Left lung (tissue), 10 donors: Measurements from ENCODE around the gene BAIAP3. TPM values are rescaled to one million over a fixed set of nuclear protein-coding genes. Genes with fewer than 3 reads are reported as not detected.
"Not testable (repeated sequence)": the region's sequence is repeated elsewhere in the genome, so short reads cannot be mapped to it uniquely, and the experiment has no call there.

Source experiments
- ATAC-seq: fragments of 200-7000 bp; cut with Tn5 transposase; one replicate; pipeline ENCODE4 v1.9.1; 2020; ENCODE audit warnings: moderate library complexity
- DNase-seq, 4 donors: peaks; one replicate each; pipeline ENCODE4 v3.0.0-alpha.2; 2013 to 2020
- H3K27ac ChIP-seq, 2 donors: fragments of 200-600 bp; sonication (generic) in 1 of 2; one replicate each; pipeline versions ENCODE4 v1.5.0 to v1.8.0; 2020 to 2021
- H3K27me3 ChIP-seq, 2 donors: fragments of 200-600 bp; sonication (generic) in 1 of 2; one replicate each; pipeline versions ENCODE4 v1.5.0 to v1.8.0; 2020 to 2021
- H3K36me3 ChIP-seq, 2 donors: fragments of 200-600 bp; sonication (generic) in 1 of 2; one replicate each; pipeline versions ENCODE4 v1.5.0 to v1.8.0; 2020 to 2021
- H3K4me1 ChIP-seq, 2 donors: fragments of 200-600 bp; one replicate each; pipeline ENCODE4 v1.8.0; 2021
- H3K4me3 ChIP-seq, 2 donors: fragments of 200-600 bp; sonication (generic) in 1 of 2; one replicate each; pipeline versions ENCODE4 v1.5.0 to v1.8.0; 2020 to 2021; ENCODE audit warnings: mild to moderate bottlenecking in 1 of 2
- H3K9me3 ChIP-seq, 2 donors: fragments of 200-600 bp; sonication (generic) in 1 of 2; one replicate each; pipeline versions ENCODE4 v1.5.0 to v1.8.0; 2020 to 2021
- CTCF ChIP-seq, 2 donors: fragments of 200-600 bp; sonication (generic) in 1 of 2; IDR thresholded peaks; one replicate each; pipeline versions ENCODE4 v1.5.0 to v1.8.0; 2021; ENCODE audit warnings: antibody characterized with exemption in 2 of 2
- intact Hi-C, 2 donors: fragments of 100-400 bp; cut with DNase I; formaldehyde crosslinking; loops; one replicate each; pipeline versions ENCODE4 v1.11.2 to v1.14.2; 2022
- polyA plus RNA-seq, 6 donors: library from polyadenylated mRNA; unstranded; fragments of 120-200 nt; gene quantifications; one replicate each; pipeline ENCODE4 v1.2.1, GENCODE V29; 2013; ENCODE audit not compliant: insufficient read length in 6 of 6
- total RNA-seq, 2 donors: library from RNA; stranded (reverse); fragmentation: NEBNext Ultra II Directional; extraction: Animal tissue kit (Norgen Biotek cat#: 25700); gene quantifications; one replicate each; pipeline ENCODE4 v1.2.1, GENCODE V29; 2021
- donor health status: DM: no; HTN: yes; CAD: no.
- donor health status: DM: no; HTN: no; CAD: no.

The BAIAP3 gene
- total and polyA plus RNA-seq, 8 donors = 1.4 to 8.3 (median 4.2) TPM

- DNase-seq (no peak), ATAC-seq (no peak)
- H3K27me3 ChIP-seq = peaks cover 24 to 96% of the 10 kb centered on the region in 2 donors
- H3K4me3 ChIP-seq = no peak overlapping the region
- no peak for TF ChIP-seq CTCF (IDR thresholded peaks at IDR 0.05)
- intact Hi-C loops = no loop called here
- no peaks in the 10 kb centered on the region for H3K36me3 ChIP-seq
- H3K27ac ChIP-seq = no peak overlapping the region
- H3K9me3 ChIP-seq = no peaks in the 10 kb centered on the region
- H3K4me1 ChIP-seq = no peaks in the 10 kb centered on the region
These were observed 42.4 kb upstream of the BAIAP3 start for GRCh38 chr16:1290860-1291575.

GRCh38 chr16:1291576-1291974 lies 41.9 kb upstream of the BAIAP3 start:
- intact Hi-C loops = no loop called here
- peaks cover 24 to 94% of the 10 kb centered on the region in 2 donors for H3K27me3 ChIP-seq
- no peak for TF ChIP-seq CTCF (IDR thresholded peaks at IDR 0.05)
- DNase-seq (no peak), ATAC-seq (no peak)
- H3K4me3 ChIP-seq = no peak overlapping the region
- H3K4me1 ChIP-seq = no peaks in the 10 kb centered on the region
- no peaks in the 10 kb centered on the region for H3K9me3 ChIP-seq
- no peak overlapping the region for H3K27ac ChIP-seq
- no peaks in the 10 kb centered on the region for H3K36me3 ChIP-seq

- H3K4me1 ChIP-seq, DNase-seq, ATAC-seq, H3K9me3 ChIP-seq, intact Hi-C loops, H3K36me3 ChIP-seq, H3K27ac ChIP-seq, H3K4me3 ChIP-seq: not testable (repeated sequence)
- H3K27me3 ChIP-seq = peaks cover 24 to 91% of the 10 kb centered on the region in 2 donors
These were observed 41.2 kb upstream of the BAIAP3 start for GRCh38 chr16:1292208-1292607.

GRCh38 chr16:1292808-1293207 lies 40.6 kb upstream of the BAIAP3 start:
- peaks cover 24 to 85% of the 10 kb centered on the region in 2 donors for H3K27me3 ChIP-seq
- H3K27ac ChIP-seq, H3K9me3 ChIP-seq, DNase-seq, H3K36me3 ChIP-seq, intact Hi-C loops, ATAC-seq, H3K4me3 ChIP-seq, H3K4me1 ChIP-seq: not testable (repeated sequence)

- H3K4me1 ChIP-seq = no peaks in the 10 kb centered on the region
- H3K4me3 ChIP-seq = no peak overlapping the region
- no peaks in the 10 kb centered on the region for H3K9me3 ChIP-seq
- peaks cover 13 to 80% of the 10 kb centered on the region in 2 donors for H3K27me3 ChIP-seq
- H3K27ac ChIP-seq = no peak overlapping the region
- no peak for DNase-seq
- no peaks in the 10 kb centered on the region for H3K36me3 ChIP-seq
- ATAC-seq = no peak
- TF ChIP-seq CTCF (IDR thresholded peaks at IDR 0.05) = no peak
- intact Hi-C loops = no loop called here
These were observed 39.4 kb upstream of the BAIAP3 start for GRCh38 chr16:1293921-1294656.

GRCh38 chr16:1295465-1295864 lies 38.0 kb upstream of the BAIAP3 start:
- DNase-seq (no peak), ATAC-seq (no peak)
- H3K27me3 ChIP-seq = peaks cover 2 to 80% of the 10 kb centered on the region in 2 donors
- H3K36me3 ChIP-seq = no peaks in the 10 kb centered on the region
- no peak overlapping the region for H3K27ac ChIP-seq
- peaks cover 0 to under 1% of the 10 kb centered on the region in 2 donors for H3K4me1 ChIP-seq
- TF ChIP-seq CTCF (IDR thresholded peaks at IDR 0.05) = no peak
- H3K4me3 ChIP-seq = no peak overlapping the region
- H3K9me3 ChIP-seq = no peaks in the 10 kb centered on the region
- intact Hi-C loops = no loop called here

GRCh38 chr16:1296688-1297017 lies 36.8 kb upstream of the BAIAP3 start:
- ATAC-seq, H3K9me3 ChIP-seq, H3K27ac ChIP-seq, H3K4me1 ChIP-seq, H3K4me3 ChIP-seq, DNase-seq, H3K36me3 ChIP-seq, intact Hi-C loops: not testable (repeated sequence)
- H3K27me3 ChIP-seq = peaks cover 0 to 80% of the 10 kb centered on the region in 2 donors
